ENCODE measurements around the gene CELF4.

Gene CELF4

GRCh38 chr18:37265382-37265781 lies 300.2 kb downstream of the CELF4 start:
- no peak overlapping the region for H3K27ac ChIP-seq (ENCODE audit: poor library complexity, severe bottlenecking)
- DNase-seq (ENCODE audit: low spot score), result no peak

GRCh38 chr18:37264956-37265355 lies 300.6 kb downstream of the CELF4 start:
- Histone ChIP-seq H3K9me3 (ENCODE audit: severe bottlenecking) (no peaks in the 10 kb centered on the region), H3K4me1 (ENCODE audit: insufficient read depth, poor library complexity, severe bottlenecking) (no peaks in the 10 kb centered on the region), H3K4me3 (ENCODE audit: severe bottlenecking) (no peak overlapping the region), H3K27ac (ENCODE audit: poor library complexity, severe bottlenecking) (no peak overlapping the region), H3K27me3 (ENCODE audit: insufficient read depth, poor library complexity, severe bottlenecking) (peaks cover 3% of the 10 kb centered on the region), H3K36me3 (ENCODE audit: low read depth) (no peaks in the 10 kb centered on the region)
- ATAC-seq (ENCODE audit: low read depth) (no peak), DNase-seq (ENCODE audit: low spot score) (no peak)
- no peak for TF ChIP-seq CTCF (IDR thresholded peaks at IDR 0.05; ENCODE audit: poor library complexity, severe bottlenecking)

More at GRCh38 chr18:37265382-37265781, 300.2 kb downstream of the CELF4 start:
- no peak for ATAC-seq (ENCODE audit: low read depth)
- TF ChIP-seq CTCF (IDR thresholded peaks at IDR 0.05; ENCODE audit: poor library complexity, severe bottlenecking), result no peak
- Histone ChIP-seq H3K9me3 (ENCODE audit: severe bottlenecking) (no peaks in the 10 kb centered on the region), H3K27me3 (ENCODE audit: insufficient read depth, poor library complexity, severe bottlenecking) (no peaks in the 10 kb centered on the region), H3K4me3 (ENCODE audit: severe bottlenecking) (no peak overlapping the region), H3K36me3 (ENCODE audit: low read depth) (no peaks in the 10 kb centered on the region), H3K4me1 (ENCODE audit: insufficient read depth, poor library complexity, severe bottlenecking) (no peaks in the 10 kb centered on the region)

- no peak for TF ChIP-seq CTCF (IDR thresholded peaks at IDR 0.05; ENCODE audit: poor library complexity, severe bottlenecking)
- ATAC-seq (ENCODE audit: low read depth) (no peak), DNase-seq (ENCODE audit: low spot score) (peak; percentile 23)
- no peaks in the 10 kb centered on the region for H3K36me3 ChIP-seq (ENCODE audit: low read depth)
- peaks cover 17% of the 10 kb centered on the region for H3K27me3 ChIP-seq (ENCODE audit: insufficient read depth, poor library complexity, severe bottlenecking)
- no peaks in the 10 kb centered on the region for H3K9me3 ChIP-seq (ENCODE audit: severe bottlenecking)
- H3K4me1 ChIP-seq (ENCODE audit: insufficient read depth, poor library complexity, severe bottlenecking), result no peaks in the 10 kb centered on the region
- no peak overlapping the region for H3K4me3 ChIP-seq (ENCODE audit: severe bottlenecking)
- no peak overlapping the region for H3K27ac ChIP-seq (ENCODE audit: poor library complexity, severe bottlenecking)
These were observed 303.6 kb downstream of the CELF4 start for GRCh38 chr18:37261988-37262387.

- H3K4me3 ChIP-seq (ENCODE audit: severe bottlenecking), result no peak overlapping the region
- no peaks in the 10 kb centered on the region for H3K9me3 ChIP-seq (ENCODE audit: severe bottlenecking)
- no peaks in the 10 kb centered on the region for H3K4me1 ChIP-seq (ENCODE audit: insufficient read depth, poor library complexity, severe bottlenecking)
- H3K27me3 ChIP-seq (ENCODE audit: insufficient read depth, poor library complexity, severe bottlenecking), result peaks cover 17% of the 10 kb centered on the region
- no peak overlapping the region for H3K27ac ChIP-seq (ENCODE audit: poor library complexity, severe bottlenecking)
- TF ChIP-seq CTCF (IDR thresholded peaks at IDR 0.05; ENCODE audit: poor library complexity, severe bottlenecking), result no peak
- ATAC-seq (ENCODE audit: low read depth), result no peak
- DNase-seq (ENCODE audit: low spot score), result peak; percentile 39
- no peaks in the 10 kb centered on the region for H3K36me3 ChIP-seq (ENCODE audit: low read depth)
These were observed 304.3 kb downstream of the CELF4 start for GRCh38 chr18:37261246-37261840.

- Histone ChIP-seq H3K9me3 (ENCODE audit: severe bottlenecking) (no peaks in the 10 kb centered on the region), H3K27me3 (ENCODE audit: insufficient read depth, poor library complexity, severe bottlenecking) (peaks cover 17% of the 10 kb centered on the region), H3K4me1 (ENCODE audit: insufficient read depth, poor library complexity, severe bottlenecking) (no peaks in the 10 kb centered on the region), H3K4me3 (ENCODE audit: severe bottlenecking) (no peak overlapping the region), H3K36me3 (ENCODE audit: low read depth) (no peaks in the 10 kb centered on the region), H3K27ac (ENCODE audit: poor library complexity, severe bottlenecking) (no peak overlapping the region)
- peak; percentile 27 for DNase-seq (ENCODE audit: low spot score)
- TF ChIP-seq CTCF (IDR thresholded peaks at IDR 0.05; ENCODE audit: poor library complexity, severe bottlenecking), result no peak
- no peak for ATAC-seq (ENCODE audit: low read depth)
These were observed 305.1 kb downstream of the CELF4 start for GRCh38 chr18:37260367-37261093.

Data from RWPE2 (cell line).